ENCODE results near the gene FSD1L.
"Not testable (repeated sequence)": the region's sequence is repeated elsewhere in the genome, so short reads cannot be mapped to it uniquely, and the experiment has no call there.

FSD1L gene

DNA sequence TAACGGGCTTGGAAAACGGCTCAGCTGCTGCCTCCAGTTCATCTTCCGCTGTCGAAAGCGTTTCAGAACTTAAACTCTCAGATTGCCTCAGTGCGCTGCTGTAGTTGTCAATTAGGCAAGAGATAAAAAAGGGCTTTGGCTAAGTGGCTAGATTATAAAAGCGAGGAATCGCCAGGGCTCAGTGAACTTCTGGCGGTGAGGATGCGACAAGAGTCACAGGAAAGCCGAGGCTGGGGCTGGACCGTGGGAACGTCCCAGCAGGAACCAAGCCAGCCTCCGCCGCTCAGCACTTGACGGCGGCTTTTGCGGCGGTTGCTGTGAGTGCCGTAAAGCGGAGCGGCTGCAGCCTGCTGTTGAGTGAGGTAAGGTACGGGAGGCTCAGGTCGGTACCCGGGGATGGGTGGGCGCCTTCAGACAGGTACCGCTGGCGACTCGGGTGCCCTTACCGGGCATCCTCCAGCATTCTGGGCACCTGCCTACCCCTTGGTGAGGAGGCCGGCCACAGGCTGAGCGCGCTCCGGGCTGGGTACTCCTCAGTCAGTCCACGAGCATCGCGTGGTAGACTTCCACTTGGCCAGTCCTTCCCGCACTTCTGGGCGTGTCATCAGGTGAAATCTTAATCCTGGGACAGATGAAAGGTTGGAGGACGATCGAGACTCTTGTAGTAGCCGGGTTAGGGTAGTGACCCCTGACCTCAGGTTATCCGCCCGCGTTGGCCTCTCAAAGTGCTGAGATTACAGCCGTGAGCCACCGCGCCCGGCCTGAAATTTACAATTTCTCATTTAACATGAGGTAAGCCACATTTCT, 110.2 kb downstream of the FSD1L start, which contains the start of gene FKTN:
Gene FKTN (plus strand): TSS at position 328 of the 807 bp plus-strand sequence. CDS start 16,902 bp downstream, outside the sequence.
- peak; percentile 64 to 68 for DNase-seq (ENCODE audit: low read depth in 2 of 2)

DNA sequence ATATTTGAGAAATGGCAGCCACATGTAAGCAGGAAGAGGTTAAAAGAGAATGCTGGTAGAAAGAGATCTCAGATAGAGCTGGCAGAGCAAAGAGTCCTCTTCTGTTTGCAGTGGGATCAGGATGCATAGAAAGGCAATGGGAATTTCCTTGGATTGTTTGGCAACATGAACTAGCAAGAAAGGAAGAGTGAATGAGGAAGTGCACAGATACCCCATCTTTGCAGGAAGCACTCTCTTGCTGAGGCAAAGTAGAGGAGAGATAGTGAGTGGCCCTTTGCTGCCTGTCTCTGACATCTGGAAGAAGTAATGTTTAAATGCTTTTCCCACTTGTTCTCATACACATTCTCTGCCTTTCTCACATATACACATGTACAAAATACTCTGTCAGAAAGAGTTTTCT, 124.6 kb downstream of the FSD1L start:
- no peak for DNase-seq (ENCODE audit: low read depth in 2 of 2)

DNA sequence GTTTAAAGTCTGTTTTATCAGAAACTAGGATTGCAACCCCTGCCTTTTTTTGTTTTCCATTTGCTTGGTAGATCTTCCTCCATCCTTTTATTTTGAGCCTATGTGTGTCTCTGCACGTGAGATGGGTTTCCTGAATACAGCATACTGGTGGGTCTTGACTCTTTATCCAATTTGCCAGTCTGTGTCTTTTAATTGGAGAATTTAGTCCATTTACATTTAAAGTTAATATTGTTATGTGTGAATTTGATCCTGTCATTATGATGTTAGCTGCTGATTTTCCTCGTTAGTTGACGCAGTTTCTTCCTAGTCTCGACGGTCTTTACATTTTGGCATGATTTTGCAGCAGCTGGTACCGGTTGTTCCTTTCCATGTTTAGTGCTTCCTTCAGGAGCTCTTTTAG, 132.1 kb downstream of the FSD1L start:
- DNase-seq (ENCODE audit: low read depth in 2 of 2), result not testable (repeated sequence)

DNA sequence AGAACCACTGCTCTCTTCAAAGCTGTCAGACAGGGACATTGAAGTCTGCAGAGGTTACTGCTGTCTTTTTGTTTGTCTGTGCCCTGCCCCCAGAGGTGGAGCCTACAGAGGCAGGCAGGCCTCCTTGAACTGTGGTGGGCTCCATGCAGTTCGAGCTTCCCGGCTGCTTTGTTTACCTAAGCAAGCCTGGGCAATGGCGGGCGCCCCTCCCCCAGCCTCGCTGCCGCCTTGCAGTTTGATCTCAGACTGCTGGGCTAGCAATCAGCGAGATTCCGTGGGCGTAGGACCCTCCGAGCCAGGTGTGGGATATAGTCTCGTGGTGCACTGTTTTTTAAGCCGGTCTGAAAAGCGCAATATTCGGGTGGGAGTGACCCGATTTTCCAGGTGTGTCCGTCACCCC, 133.7 kb downstream of the FSD1L start:
- not testable (repeated sequence) for DNase-seq (ENCODE audit: low read depth in 2 of 2)

DNA sequence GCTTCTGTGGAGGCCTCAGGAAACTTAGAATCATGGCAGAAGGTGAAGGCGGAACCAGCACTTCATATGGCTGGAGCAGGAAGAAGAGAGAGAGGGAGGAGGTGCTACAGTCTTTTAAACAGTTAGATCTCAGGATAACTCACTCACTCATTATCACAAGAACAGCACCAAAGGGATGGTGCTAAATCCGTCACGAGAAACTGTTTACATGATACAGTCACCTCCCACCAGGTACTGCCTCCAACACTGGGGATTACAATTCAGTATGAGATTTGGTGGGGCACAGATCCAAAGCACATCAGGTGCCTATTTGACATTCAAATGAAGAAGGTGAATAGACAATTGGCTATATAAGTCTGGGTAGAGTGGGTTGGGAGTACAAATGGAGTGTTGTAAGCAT, 145.3 kb downstream of the FSD1L start:
- no peak for DNase-seq (ENCODE audit: low read depth in 2 of 2)

Data from activated CD8-positive, alpha-beta memory T cell treated with anti-CD3 and anti-CD28 coated beads for 4 hours (primary cell).